Germinal center (tissue), 1 donor: ENCODE data around the gene KATNBL1.
"Not testable (repeated sequence)": the region's sequence is repeated elsewhere in the genome, so short reads cannot be mapped to it uniquely, and the experiment has no call there.

Experiments
- DNase-seq: peaks from one replicate; pipeline ENCODE4 v3.0.0; 2012; ENCODE audit warnings: mixed read lengths, low spot score

The KATNBL1 gene

DNA sequence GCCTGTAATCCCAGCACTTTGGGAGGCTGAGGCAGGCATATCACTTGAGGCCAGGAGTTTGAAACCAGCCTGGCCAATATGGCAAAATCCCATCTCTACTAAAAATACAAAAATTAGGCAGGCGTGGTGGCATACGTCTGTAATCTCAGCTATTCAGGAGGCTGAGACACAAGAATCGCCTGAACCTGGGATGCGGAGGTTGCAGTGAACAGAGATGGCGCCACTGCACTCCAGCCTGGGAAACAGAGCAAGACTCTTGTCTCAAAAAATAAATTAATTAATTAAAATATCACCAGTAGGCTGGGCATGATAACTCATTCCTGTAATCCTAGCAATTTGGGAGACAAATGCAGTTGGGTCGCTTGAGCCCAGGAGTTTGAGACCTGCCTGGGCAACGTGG is 16.6 kb downstream of the KATNBL1 start:
- not testable (repeated sequence) for DNase-seq

DNA sequence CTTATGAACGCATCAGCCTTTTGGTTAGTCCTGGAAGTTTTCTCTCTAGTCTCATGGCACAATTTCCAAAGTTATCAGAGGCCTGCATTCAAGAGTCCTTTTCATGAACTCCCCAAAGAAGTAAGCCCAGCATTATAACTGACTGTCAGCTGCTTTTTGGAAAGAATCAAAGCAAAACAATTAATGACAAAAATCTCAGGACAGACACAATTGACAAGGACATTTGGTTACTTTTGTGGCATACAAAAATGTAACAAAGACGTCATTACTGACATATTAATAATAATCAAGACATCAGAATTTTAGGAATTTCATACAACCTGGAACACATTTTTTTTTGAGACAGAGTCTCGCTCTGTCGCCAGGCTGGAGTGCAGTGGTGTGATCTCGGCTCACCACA is 21.2 kb downstream of the KATNBL1 start:
- no peak for DNase-seq

DNA sequence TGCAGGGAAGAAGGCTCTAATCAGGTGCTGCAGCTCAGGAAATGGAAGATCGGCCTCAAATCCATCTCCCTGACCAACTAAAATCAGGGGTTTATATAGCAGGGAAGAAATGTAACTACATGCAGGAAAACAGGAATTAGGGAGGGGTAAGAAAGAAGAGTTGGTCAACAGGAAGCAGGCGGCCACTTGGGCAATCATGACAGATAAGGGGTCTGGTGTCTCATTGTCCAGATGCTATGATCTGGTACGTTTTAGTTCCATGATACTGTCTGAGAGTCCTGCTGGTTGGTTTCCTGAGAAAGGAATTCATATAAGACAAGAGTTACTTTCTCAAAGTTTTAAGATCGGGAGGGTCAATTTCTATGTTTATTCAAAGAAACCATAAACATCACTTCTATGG is 24.2 kb downstream of the KATNBL1 start:
- no peak for DNase-seq

DNA sequence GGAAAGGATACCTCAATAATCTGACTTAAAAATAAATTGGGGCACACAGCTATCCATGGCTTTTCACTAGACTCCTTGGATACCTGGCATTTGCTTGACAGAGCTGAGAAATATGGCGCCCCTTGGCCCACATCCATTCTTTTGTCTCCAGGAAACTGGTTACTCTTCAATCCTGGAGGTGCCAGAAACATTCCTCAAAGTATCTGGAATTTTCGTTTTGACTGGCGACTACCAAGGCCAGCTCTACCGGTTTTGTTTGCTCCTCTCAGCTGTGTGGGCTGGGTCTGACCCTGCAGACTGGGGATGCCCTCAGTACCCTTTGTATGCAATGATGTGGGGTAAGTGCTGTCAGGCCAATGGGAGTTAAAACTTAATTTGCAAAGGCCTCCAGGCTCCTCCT is 27.0 kb downstream of the KATNBL1 start:
- no peak for DNase-seq

DNA sequence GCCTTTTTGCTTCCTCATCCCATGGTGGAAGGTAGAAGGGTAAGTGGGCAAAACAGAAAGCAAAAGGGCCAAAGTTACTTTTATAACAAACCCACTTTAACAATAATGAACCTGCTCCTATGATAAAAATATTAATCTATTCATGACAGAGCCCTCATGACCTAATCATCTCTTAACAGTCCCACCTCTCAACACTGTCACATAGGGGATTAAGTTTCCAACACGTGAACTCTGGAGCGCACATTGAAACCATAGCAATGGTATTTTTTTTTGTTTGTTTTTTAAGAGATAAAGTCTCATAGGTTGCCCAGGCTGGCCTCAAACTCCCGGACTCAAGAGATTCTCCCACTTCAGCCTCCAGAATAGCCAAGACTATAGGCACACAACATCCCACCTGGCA is 30.7 kb downstream of the KATNBL1 start:
- DNase-seq, result no peak

DNA sequence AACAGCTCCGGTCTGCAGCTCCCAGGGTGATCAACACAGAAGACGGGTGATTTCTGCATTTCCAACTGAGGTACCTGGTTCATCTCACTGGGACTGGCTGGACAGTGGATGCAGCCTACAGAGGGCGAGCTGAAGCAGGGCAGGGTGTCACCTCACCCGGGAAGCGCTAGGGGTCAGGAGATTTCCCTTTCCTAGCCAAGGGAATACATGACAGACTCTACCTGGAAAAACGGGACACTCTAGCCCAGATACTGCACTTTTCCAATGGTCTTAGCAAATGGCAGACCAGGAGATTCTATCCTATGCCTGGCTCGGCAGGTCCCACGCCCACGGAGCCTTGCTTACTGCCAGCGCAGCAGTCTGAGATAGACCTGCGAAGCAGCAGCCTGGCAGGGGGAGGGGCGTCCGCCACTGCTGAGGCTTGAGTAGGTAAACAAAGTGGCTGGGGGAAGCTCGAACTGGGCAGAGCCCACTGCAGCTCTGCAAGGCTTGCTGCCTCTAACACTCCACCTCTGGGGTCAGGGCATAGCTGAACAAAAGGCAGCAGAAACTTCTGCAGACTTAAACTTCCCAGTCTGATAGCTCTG is 43.8 kb downstream of the KATNBL1 start:
- not testable (repeated sequence) for DNase-seq

DNA sequence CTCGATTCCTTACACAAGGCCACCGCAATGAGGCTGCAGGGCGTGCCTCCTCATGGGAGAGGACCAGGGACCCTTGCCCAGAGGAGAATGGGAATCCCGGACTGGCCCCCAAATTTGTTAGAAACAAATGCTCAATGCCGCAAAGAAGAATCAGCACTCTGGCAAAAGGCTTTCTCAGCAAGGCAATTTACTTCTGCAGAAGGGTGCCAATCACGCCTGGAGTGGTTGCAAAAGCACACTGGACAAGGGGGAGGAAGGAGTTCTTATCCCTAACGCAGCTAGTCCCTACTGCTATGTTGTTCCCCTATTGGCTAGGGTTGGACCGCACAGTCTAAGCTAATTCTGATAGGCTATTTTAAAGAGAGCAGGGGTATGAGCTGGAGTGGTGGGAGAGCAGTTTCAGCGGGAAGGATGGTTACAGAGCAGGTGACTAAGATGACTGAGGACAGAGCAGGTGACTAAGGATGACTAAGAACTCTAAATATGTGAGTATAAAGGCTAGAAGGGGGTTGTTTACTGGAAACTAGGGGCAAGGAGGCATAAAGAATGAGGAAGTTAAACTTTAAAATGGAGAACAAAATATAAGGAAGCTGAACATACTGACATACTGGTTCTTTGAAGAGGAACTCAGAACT is 48.5 kb downstream of the KATNBL1 start:
- DNase-seq, result no peak

DNA sequence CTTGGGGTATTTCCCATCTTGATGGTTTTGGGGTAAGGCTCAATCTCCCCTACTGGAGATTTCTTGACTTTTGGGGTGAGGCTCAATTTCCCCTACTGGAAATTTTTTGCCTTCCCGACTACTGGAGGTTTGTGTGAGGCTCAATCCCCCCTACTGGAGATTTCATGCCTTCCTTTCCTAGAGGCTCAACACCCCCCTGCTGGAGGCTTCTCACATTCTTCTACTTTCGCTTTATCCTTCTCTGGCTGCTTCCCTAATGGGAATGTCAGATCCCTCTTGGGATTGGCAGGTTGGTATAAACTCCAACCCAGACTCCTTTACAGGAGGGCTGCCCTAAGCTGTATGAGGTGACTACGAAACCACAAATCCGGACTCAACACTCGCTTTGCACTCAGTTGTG is 49.2 kb downstream of the KATNBL1 start:
- no peak for DNase-seq

DNA sequence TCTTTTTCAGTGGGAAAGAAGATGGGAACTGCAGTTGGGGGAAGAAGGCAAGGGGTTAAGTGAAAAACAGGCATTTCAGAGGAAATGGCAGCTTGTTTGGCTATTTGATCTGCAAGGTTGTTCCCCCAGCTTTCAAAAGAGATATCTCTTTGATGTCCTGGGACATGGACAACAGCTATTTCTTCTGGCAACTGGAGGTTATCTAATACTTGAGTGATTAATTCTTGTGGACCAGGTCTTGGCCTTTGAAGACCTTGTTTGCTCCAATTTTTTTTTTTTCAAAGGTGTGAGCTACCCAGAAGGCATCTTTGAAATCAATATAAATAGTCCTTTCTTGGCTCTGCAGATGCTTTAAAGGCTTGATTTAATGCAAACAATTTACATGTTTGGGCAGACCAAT is 51.5 kb downstream of the KATNBL1 start:
- no peak for DNase-seq

DNA sequence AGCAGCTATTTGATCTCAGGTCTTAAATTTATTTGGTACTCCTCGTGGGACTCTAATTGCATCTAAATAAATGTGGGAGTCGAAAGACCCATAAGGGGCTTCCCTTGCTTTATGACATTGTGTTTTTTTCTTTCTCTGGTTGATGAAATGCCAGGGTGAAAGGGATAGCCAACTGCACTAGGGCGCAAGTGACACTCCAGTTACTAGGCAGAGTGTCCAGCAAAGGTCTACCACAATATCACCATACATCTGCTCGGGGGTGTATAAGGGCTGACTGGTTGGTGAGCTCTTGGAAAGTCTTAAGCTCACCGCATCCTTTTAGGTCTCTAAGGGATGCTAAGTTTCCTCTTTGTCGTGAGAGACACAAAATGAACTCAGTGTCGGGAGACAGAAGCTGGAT is 54.0 kb downstream of the KATNBL1 start:
- DNase-seq, result no peak

DNA sequence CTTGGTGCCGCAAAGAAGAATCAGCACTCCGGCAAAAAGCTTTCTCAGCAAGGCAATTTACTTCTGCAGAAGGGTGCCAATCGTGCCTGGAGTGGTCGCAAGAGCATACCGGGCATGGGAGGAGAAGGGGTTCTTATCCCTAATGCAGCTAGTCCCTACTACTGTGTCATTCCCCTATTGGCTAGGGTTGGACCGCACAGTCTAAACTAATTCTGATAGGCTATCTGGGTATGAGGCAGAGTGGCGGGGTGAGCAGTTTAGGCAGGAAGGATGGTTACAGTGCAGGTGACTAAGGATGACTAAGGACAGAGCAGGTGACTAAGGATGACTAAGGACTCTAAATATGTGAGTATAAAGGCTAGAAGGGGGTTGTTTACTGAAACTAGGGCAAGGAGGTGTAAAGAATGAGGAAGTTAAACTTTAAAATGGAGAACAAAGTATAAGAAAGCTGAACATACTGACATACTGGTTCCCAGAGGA is 55.1 kb downstream of the KATNBL1 start:
- no peak for DNase-seq

DNA sequence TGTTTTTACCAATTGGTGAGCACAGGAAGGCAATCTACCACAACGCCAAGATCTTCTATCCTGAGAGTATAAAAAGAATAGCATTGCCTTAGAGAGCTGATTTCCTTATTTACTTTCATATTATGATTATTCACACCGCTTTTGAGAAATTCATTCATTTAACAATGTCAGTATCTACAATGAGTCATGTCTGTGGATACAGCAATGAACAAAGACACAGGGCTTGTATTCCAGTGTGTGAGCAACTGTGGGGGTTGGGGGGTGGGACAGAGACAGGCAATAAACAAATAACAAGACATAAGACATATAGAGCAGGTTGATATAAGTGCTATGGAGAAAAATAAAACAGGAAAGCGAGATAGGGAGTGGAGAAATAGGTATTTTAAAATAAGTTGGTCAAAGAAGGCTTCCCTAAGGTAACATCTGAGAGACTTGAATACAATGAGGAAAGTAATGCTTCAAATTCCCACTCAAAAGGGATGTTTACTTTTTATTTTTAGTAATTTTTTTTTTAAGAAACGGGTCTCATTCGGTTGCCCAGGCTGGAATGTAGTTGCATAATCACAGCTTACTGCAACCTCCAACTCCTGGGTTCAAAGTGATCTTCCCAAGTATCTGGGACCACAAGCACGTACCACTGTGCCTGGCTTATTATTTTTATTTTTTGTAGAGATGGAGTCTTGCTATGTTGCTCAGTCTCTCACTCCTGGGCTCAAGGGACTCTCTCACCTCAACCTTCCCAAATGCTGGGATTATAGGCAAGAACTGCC is 62.3 kb downstream of the KATNBL1 start:
- no peak for DNase-seq

DNA sequence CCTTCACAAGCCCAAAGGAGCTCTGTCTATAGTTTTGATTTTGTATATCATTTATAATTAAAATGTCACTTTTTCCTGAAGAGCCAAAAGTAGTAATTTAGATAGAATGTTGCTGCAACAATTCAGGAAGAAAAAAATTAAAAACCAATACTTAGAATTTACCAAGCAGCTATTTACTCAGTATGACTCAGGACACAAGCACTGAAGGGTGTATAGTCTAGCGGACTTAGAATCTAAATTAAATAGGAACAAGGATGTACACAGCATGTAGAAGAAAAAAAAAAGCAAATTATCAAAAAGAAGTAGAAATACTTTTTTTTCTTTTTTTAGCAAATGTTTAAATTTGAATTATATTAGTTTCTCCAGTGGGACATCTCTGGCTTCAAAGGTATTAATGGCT is 76.4 kb downstream of the KATNBL1 start:
- no peak for DNase-seq

DNA sequence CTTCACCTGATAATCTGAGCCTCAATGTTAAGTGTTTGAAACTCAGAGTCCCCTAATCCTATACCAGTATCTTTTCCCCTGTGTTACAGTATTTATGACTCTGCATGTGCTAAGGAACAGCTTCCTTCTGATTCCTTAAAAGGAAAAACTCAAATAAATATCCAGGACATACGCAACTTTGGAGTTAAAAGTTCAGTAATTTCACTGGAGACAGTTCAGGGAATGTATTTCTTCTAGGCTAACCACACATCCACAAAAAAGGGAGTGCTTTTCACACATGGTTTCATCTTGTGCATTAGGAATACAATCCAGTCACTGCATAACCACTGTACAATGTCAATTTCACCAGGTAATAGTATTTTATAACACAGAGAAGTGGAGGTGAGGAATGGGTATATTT is 77.0 kb downstream of the KATNBL1 start:
- no peak for DNase-seq

DNA sequence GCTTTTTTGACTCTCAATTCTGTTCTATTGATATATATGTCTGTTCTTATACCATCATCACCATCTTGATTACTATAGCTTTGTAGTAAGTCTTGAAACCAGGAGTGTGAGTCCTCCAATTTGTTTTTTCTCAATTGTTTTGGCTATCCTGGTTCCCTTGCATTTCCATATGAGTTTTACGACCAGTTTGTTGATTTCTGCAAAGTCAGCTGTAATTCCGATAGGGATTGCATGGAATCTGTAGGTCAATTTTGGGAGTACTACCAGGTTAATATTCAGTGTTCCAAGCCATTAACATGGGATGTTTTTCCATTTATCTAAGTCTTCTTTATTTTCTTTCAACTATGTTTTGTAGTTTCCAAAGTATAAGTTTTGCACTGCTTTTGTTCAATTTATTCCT is 81.0 kb downstream of the KATNBL1 start:
- no peak for DNase-seq

DNA sequence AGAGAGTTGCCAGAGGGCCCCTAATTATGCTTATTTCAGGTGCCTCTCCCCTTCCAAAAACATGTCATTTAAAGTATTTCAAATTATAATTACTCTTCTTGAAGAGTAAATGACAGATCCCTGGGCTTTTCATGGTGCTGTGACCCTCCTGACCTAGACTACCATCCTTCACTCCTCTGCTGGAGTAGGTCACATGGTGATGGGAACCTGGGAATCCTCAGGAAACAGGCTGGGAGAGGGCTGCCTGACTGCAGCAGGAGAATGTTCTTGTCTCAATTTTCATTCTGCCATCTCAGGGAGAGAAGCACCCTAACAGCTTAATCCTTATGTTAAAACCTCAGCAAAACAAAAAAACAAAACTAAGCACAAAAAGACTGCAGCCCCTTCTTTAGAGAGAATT is 83.4 kb downstream of the KATNBL1 start:
- DNase-seq, result no peak

DNA sequence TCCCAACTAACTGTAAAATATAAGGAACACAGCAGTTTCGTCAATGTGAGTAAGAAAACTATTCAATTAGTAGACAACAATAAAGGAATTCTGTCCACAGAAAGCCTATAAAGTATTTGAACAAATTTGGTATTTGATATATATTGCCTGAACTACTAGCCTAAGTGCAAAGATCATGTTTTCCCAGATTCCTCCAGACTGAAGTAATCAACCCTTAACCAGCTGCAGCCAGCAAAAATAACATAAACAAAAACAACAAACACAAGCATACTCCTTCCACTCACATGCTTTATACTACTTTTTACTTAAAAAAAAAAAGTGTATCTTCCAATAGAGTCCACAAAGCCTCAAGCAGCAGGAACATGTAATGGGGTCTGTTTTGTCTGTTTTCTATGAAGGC is 84.0 kb downstream of the KATNBL1 start:
- DNase-seq, result no peak

DNA sequence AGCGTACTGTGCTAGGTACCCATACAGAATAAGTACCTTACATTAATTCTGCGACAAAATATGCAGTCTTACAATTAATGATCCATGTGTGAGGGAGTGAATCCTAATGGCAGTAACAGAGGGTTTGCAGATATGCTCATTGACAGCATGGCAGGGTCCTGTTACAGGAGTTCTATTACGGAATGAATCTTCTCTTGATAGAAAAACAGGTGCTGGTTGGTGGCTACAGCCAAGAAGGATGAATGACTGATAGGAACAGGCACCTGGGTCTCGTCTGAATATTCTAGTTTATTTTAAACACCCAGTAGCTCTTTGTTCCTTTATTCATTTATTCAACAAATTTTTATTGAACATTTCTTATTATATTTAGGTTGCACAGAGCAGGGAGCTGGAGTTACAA is 85.2 kb downstream of the KATNBL1 start:
- no peak for DNase-seq

DNA sequence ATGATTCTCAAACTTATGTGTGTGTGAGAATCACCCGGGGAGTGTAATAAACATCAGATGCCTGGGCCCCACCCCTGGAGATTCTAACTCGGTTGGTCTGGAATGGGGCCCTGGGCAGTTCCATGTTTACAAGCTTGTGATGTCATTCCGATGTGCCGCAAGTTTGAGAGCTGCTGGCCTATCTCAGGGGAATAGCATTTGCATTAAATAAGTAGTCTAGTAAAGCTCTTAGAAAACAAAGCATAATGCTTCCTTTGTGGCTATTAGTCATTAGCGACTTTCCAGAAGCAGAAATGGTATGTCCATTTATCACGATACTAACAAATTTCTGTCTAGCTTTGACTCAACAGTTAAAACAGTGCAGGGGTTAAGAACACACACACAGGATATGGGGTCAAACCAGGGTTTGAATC is 87.1 kb downstream of the KATNBL1 start:
- no peak for DNase-seq

DNA sequence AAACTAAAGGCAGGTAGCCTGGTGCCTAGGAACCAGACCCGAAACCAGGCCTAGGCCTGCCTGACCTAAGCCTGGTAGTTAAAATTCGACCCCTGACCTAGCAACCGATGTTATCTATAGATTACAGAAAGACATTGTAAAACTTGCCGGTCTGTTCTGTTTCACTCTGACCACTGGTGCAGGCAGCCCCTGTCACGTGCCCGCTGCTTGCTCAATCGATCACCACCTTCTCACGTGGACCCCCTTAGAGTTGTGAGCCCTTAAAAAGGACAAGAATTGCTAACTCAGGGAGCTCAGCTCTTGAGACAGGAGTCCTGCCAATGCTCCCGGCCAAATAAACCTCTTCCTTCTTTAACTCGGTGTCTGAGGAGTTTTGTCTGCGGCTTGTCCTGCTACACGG is 88.1 kb downstream of the KATNBL1 start:
- not testable (repeated sequence) for DNase-seq

DNA sequence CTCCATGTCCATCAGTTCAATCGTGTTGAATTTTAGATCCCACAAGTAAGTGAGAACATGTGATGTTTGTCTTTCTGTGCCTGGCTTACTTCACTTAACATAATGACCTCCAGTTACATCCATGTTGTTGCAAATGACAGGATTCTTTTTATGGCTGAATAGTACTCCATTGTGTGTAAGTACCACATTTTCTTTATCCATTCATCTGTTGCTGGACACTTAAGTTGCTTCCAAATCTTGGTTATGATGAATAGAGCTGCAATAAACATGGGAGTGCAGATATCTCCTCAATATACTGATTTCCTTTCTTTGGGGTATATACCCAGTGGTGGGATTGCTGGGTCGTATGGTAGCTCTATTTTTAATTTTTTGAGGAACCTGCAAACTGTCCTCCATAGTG is 89.5 kb downstream of the KATNBL1 start:
- DNase-seq, result not testable (repeated sequence)

DNA sequence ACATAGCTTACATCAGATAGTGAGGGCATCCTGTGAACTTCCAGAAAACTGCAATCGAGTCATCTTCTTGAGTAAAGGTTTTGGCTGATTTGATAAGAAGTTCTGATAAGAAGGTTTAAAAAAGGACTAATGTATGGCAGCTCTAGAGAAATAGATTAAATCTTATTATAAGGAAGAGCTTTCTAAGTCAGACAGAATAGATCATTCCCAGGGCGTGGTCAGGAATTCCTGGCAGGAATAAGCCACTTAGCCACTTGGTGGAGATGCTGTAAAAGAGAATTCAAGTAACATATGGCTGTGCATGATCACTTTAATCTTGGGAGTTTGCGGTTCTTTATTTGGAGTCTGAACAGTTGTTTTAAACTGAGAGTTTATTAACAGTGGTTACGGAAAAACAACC is 90.6 kb downstream of the KATNBL1 start:
- no peak for DNase-seq

DNA sequence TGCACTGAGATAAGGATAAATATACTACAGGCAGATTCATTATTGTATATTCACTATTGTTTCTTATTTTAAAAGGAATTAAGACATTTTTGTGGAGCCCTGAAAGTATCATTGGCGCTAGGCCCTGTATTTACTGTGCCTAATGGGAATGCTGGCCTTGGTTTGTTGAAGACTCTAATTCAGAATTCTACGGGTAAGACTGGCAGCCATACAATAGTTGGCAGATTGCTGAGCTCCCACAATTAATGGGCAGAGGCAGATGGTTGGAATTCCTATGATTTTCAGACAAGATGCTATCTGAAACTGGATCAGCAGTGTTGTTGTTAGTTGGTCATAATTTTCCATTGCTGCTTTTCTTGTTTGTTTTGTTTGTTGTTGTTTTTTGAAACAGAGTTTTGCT is 93.3 kb downstream of the KATNBL1 start:
- DNase-seq, result no peak
